T-helper 2 cell treated with Interferon-gamma antibody and Interleukin-4, amounts not matched to agents 5 μg/mL and 100 μg/mL, for 36 hours (primary cell): ENCODE data around the gene LDB3.
A peak's percentile ranks its signal among the peaks of the same experiment; 100 is the strongest.

ENCODE experiments used
- DNase-seq: peaks from one replicate; pipeline ENCODE4 v3.0.0; 2021; ENCODE audit warnings: low spot score
- H3K27ac Mint-ChIP-seq: one replicate; pipeline ENCODE4 v1.8.0; 2021; ENCODE audit warnings: mild to moderate bottlenecking, mixed read lengths
- H3K27me3 Mint-ChIP-seq: one replicate; pipeline ENCODE4 v1.8.0; 2021; ENCODE audit warnings: low read depth, mixed read lengths
- H3K36me3 Mint-ChIP-seq: one replicate; pipeline ENCODE4 v1.8.0; 2021; ENCODE audit warnings: low read depth, mixed read lengths
- H3K4me1 Mint-ChIP-seq: one replicate; pipeline ENCODE4 v1.8.0; 2021; ENCODE audit warnings: low read depth, mixed read lengths
- H3K4me3 Mint-ChIP-seq: one replicate; pipeline ENCODE4 v1.8.0; 2022; ENCODE audit warnings: mild to moderate bottlenecking, moderate library complexity, mixed read lengths
- H3K9me3 Mint-ChIP-seq: one replicate; pipeline ENCODE4 v1.8.0; 2021; ENCODE audit warnings: mixed read lengths

Gene LDB3

DNA sequence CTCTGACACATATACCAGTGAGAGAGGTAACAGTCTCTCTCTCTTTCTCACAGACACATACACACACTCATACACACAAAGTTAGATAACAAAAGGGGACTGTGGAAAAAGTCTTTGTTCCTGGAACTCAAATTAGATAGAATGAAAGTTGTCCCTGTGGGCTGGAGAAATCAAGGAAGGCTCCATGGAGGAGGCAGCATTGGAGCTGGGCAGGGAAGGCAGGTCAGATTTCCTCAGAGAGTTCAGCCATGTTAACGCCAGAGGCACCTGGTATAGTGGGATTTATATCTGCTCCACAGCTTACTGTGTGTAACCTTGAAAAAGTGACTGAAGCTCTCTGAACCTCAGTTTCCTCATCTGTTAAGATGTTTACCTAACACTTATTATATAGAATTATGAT, 38.7 kb downstream of the LDB3 start:
- H3K27ac Mint-ChIP-seq: no peak overlapping the region
- H3K27me3 Mint-ChIP-seq: no peaks in the 10 kb centered on the region
- no peak for DNase-seq
- no peaks in the 10 kb centered on the region for H3K9me3 Mint-ChIP-seq
- H3K36me3 Mint-ChIP-seq: no peaks in the 10 kb centered on the region
- H3K4me3 Mint-ChIP-seq: no peak overlapping the region
- H3K4me1 Mint-ChIP-seq: peaks cover 6% of the 10 kb centered on the region

DNA sequence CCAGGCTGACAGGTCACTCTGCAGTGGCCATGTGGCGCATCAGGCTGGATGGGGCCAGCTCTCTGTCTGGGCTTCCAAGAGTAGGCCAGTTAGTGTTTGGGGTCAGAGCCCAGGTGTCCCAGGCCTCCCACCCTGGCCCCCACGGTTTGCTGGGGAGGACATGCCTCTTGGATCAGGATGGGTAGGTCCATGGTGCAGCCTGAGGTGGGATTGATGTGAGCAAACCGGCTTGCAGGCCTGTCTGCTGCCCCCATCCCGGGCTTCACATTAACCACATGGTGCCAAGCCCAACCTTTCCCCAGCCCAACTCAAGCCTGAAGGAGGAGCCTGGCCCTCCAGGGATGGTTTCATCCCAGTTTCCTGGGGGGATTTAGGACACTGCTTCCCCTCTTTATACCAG, 39.2 kb downstream of the LDB3 start:
- H3K4me1 Mint-ChIP-seq: peaks cover 8% of the 10 kb centered on the region
- H3K4me3 Mint-ChIP-seq: no peak overlapping the region
- no peaks in the 10 kb centered on the region for H3K27me3 Mint-ChIP-seq
- no peak overlapping the region for H3K27ac Mint-ChIP-seq
- H3K9me3 Mint-ChIP-seq: no peaks in the 10 kb centered on the region
- DNase-seq: no peak
- H3K36me3 Mint-ChIP-seq: no peaks in the 10 kb centered on the region

DNA sequence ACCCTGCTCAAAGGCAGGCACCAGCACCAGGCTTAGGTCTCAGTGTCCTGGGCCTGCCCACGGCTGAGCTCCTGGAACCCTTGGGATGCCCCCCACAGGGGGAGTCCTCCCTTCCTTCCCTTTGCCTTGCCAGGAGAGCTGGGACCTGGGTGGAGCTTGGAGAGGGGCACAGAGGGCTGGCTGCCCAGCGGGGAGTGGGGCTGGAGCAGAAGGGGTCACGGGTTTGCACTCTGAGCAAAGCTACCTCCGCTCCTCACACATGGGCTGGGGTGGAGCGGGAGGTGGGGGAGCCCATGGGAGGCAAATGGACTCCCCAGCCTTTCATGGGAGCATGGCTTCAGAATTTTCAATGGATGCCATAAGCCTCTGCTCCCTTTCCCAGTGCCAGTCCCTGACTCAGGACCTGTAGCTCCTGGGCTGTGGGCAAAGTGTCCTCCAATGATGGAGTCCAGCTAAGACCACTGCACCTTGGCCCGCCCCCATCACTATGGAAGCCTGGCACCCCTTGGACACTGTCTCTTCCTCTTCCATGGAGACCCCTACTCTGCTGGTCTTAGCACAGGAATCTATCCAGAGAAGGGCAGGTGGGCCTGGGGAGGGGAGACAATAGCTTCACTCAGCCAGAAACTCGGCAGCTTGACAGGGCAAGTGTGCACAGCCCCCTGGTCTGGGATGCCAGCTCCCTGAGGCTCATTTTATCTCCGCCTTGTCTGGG, 39.9 kb downstream of the LDB3 start:
- H3K27me3 Mint-ChIP-seq: no peaks in the 10 kb centered on the region
- H3K4me1 Mint-ChIP-seq: peaks cover 8% of the 10 kb centered on the region
- H3K4me3 Mint-ChIP-seq: no peak overlapping the region
- no peak overlapping the region for H3K27ac Mint-ChIP-seq
- no peak for DNase-seq
- H3K9me3 Mint-ChIP-seq: no peaks in the 10 kb centered on the region
- H3K36me3 Mint-ChIP-seq: no peaks in the 10 kb centered on the region

DNA sequence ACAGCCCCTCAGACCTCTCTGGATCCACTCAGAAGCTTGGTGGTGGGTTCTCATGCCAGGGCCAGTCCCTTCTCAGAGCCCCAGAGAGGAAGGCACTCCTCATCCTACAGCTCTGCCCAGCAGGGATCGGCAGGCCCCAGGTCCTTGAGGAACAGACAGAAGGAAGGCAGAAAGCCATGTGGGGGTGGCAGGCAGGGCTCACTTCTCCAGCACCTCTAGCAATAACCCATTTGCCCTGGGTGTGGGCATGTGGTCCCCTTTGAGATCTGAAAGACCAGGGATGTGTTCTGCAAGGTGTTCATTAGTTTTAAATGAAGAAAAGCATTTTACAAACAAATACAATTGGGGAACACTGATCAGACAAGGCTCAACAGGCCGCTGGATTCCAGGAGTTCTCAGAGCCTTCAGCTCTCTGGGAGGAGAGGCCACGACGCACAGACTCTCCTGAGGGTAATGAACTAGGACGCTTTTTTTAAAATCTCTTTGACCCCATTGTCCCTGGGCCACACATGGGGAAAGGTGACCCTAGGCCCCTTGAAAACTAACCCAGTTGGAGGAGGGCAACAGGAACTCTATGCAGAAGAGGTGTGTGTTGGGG, 40.6 kb downstream of the LDB3 start:
- Mint-ChIP-seq H3K36me3 (no peaks in the 10 kb centered on the region), H3K27me3 (no peaks in the 10 kb centered on the region), H3K4me1 (peaks cover 8% of the 10 kb centered on the region), H3K9me3 (no peaks in the 10 kb centered on the region), H3K4me3 (no peak overlapping the region), H3K27ac (no peak overlapping the region)
- no peak for DNase-seq

DNA sequence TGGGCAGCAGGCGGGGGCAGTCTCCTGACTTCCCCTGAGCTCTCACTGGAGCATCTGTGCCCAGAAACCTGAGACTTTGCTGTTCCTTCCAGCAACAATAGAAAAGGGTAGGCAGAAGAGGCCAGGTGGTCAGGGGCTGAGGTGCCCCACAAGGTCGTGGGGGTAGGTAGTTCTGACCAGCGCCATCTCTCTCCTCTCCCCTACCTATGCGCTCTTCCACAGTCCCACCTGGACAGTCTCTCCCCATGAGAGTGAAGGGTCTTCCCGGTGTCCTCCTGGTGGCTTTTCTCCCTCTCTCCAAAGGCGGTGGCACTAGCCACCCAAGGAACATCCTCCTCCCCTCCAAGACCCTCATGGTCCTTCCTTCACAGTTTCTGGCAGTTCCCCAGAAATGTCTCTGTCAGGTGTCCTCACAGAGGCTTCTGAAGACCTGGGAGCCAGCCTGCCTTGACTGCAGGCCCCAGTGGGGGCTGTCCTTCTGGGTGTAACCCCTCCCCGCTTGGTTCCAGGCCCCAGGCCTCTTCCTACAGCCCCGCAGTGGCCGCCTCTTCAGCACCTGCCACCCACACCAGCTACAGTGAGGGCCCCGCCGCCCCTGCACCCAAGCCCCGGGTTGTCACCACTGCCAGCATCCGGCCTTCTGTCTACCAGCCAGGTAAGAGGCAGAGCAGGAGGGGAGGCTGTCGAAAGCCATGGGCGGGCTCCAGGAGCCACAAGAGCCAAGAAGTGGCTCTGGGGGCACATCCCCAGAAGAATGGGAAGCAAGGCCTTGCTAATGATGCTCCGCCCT, 41.3 kb downstream of the LDB3 start:
- H3K27me3 Mint-ChIP-seq: no peaks in the 10 kb centered on the region
- peak overlapping the region; percentile 88 for H3K4me3 Mint-ChIP-seq
- peaks cover 8% of the 10 kb centered on the region for H3K4me1 Mint-ChIP-seq
- H3K9me3 Mint-ChIP-seq: no peaks in the 10 kb centered on the region
- DNase-seq: no peak
- H3K36me3 Mint-ChIP-seq: no peaks in the 10 kb centered on the region
- peak overlapping the region; percentile 82 for H3K27ac Mint-ChIP-seq

DNA sequence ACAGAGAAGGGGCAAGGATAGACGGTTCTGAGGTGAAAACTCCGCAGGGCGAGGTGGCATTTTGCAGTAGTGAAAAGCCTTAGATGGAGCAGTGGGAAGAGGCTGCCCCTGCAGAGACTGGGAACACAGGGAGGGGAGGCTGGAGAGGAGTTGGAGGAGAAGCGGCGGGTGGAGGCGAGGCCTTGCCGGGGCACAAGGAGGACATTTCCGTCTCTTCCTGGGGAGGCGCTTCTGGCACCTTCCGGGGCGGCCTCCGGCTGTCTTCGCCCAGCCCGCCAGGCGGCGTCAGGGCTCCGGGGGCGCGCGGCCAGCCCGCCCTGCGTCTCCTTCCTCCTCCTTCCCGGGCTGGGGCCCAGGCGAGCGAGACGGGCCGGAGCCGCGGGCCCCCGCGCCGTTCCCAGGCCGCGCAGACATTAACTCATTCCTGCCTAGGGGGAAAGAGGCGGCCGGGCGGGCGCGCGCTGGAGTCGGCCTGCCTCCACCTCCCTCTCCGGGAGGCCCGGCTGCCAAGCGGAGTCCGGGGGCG, 42.7 kb downstream of the LDB3 start:
- Mint-ChIP-seq H3K27ac (peak overlapping the region; percentile 96), H3K4me1 (peaks cover 8% of the 10 kb centered on the region), H3K9me3 (no peaks in the 10 kb centered on the region), H3K27me3 (no peaks in the 10 kb centered on the region), H3K4me3 (peak overlapping the region; percentile 88), H3K36me3 (no peaks in the 10 kb centered on the region)
- peak; percentile 85 for DNase-seq

DNA sequence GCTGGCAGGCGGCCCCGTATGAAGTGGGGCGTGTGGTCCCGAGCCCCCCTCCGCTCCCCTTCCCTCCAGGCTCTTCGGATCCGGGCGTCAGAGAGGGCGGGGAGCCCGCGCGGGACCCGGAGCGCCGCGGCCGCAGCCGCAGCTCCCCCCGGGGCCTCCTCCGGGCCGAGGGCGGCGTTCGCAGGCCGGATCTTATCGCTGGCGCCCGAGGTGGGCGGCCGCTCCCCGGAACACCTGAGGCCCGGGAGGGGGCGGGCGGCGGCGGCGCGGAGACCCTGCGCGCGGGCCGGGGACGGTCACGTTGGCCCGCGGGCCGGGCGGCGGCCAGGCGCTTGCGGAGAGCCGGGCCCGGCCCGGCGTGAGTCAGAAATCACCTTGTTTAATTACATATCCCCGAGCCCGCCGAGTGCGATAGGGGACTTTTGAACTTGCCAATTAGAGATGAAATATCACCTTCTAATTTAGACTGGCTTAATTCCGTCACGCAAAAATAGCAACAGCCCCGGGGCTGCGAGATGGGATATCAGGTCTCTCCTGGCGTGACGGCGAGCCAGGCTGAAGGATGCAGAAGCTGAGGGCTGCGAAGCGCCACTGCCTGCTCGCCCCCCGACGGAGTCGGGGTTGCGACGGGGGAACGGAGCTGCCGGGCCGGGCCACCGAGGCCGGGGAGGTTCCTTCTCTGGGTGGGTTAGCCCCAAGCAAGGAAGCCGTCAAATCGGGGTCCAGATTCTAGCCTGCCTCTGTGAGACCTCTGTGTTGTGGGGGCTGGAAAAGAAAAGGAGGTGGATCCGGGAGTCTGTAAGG, 43.4 kb downstream of the LDB3 start:
- Mint-ChIP-seq H3K36me3 (no peaks in the 10 kb centered on the region), H3K4me3 (peak overlapping the region; percentile 85), H3K27me3 (no peaks in the 10 kb centered on the region), H3K4me1 (peaks cover 8% of the 10 kb centered on the region), H3K9me3 (no peaks in the 10 kb centered on the region), H3K27ac (peak overlapping the region; percentile 82)
- peak; percentile 62 for DNase-seq

DNA sequence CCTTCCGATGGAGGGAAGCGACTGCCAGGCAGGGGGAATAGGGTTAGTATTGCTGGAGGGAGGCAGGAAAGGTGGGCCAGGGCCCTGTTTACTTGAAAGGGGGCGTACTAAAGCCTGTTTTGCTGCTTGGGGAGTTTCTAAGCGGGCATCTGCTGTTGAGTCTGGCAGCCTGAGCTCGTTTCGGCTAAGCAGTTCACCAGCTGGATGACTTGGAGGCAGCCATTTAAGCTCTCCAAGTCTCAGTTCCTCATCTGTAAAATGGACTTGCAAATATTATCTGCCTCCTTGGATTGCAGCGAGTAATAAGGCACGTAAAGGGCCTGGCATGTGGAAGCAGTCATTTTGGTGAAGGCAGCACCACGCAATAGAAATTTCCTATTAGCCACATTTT, 44.0 kb downstream of the LDB3 start:
- H3K27ac Mint-ChIP-seq: peak overlapping the region; percentile 82
- H3K27me3 Mint-ChIP-seq: no peaks in the 10 kb centered on the region
- peak overlapping the region; percentile 85 for H3K4me3 Mint-ChIP-seq
- DNase-seq: no peak
- H3K9me3 Mint-ChIP-seq: no peaks in the 10 kb centered on the region
- no peaks in the 10 kb centered on the region for H3K36me3 Mint-ChIP-seq
- H3K4me1 Mint-ChIP-seq: peaks cover 8% of the 10 kb centered on the region

DNA sequence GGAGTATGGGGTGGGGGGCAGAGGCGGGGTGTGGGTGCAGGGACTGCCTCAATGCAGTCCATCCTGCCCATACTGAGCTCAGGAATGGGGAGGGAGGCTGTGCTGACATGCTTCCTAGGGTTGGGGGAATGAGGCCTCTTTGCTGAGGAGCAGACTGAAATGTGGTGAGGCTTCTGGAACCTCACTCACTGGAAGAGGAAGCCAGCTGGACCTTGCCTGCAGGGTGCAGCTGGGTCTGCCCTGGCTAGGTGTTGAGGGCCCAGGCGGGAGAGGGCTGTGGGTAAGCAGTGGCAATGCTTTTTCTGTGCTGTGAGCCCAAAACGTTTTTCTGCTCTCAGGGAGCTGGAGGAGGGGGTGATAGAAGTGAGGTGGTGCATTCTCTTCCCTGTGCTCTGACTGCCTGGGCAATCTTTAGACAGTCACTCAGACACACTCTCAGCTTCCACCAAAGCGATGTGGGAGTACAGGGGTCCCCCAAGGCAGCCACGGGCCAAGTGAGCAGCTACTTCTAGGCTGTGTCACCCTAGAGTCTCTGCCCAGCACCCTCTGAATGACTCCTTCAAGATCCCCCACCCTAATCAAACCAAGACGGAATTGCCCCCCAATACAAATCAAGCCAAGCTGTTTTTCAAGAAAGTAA, 47.0 kb downstream of the LDB3 start:
- Mint-ChIP-seq H3K4me3 (no peak overlapping the region), H3K4me1 (peaks cover 8% of the 10 kb centered on the region), H3K36me3 (no peaks in the 10 kb centered on the region), H3K9me3 (no peaks in the 10 kb centered on the region), H3K27me3 (no peaks in the 10 kb centered on the region), H3K27ac (no peak overlapping the region)
- DNase-seq: no peak

DNA sequence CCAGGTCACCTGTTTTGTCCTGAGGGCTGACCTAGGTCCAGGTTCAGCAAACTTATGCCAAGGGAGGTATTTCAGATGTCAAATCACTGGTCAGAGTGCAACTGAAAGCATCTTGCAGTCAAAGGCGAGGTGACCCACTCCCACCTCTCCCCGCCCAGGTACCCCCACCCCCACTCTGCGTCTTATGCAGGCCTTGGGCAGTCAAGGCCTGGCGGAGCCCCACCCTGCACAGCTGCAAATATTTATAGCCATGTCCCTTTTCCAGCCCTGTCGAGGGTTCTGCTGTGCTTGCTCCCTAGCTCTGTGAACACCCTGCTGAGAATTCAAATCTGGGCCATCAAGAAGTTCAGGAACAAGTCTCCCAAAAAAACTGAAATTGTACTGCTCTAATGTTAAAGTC, 47.5 kb downstream of the LDB3 start:
- no peak overlapping the region for H3K4me3 Mint-ChIP-seq
- H3K36me3 Mint-ChIP-seq: no peaks in the 10 kb centered on the region
- no peak overlapping the region for H3K27ac Mint-ChIP-seq
- peaks cover 4% of the 10 kb centered on the region for H3K4me1 Mint-ChIP-seq
- DNase-seq: no peak
- no peaks in the 10 kb centered on the region for H3K9me3 Mint-ChIP-seq
- peaks cover 5% of the 10 kb centered on the region for H3K27me3 Mint-ChIP-seq

DNA sequence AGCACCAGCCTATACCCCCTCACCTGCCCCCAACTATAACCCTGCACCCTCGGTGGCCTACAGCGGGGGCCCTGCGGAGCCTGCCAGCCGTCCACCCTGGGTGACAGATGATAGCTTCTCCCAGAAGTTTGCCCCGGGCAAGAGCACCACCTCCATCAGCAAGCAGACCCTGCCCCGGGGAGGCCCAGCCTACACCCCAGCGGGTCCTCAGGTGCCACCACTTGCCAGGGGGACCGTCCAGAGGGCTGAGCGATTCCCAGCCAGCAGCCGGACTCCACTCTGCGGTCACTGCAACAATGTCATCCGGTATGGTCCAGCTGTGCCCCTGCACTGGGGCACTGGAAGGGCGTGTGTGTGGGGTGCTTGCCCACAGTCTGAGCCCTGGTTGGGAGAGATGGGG, 48.2 kb downstream of the LDB3 start:
- DNase-seq: no peak
- no peak overlapping the region for H3K27ac Mint-ChIP-seq
- peaks cover 2% of the 10 kb centered on the region for H3K4me1 Mint-ChIP-seq

DNA sequence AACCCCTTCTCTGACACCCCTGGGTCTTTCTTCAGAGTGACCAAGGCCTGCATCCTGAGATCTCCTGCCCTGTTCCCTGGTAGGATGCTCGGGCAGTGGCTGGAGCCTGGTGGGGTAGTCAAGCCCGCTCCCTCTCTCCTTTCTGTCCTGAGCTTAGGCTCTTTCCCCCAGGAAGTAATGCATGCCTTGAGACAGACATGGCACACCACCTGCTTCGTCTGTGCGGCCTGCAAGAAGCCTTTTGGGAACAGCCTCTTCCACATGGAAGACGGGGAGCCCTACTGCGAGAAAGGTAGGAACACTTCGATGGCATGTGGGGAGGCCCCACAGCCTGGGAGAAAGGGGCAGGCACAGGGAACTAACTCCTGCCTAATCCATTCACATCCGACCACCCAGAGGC, 50.2 kb downstream of the LDB3 start:
- Mint-ChIP-seq H3K36me3 (no peaks in the 10 kb centered on the region), H3K4me1 (peaks cover 6% of the 10 kb centered on the region), H3K4me3 (no peak overlapping the region), H3K9me3 (no peaks in the 10 kb centered on the region), H3K27me3 (peaks cover 12% of the 10 kb centered on the region), H3K27ac (no peak overlapping the region)
- no peak for DNase-seq

More for the DNA sequence above, 48.2 kb downstream of the LDB3 start:
- Mint-ChIP-seq H3K27me3 (peaks cover 9% of the 10 kb centered on the region), H3K9me3 (no peaks in the 10 kb centered on the region), H3K4me3 (no peak overlapping the region), H3K36me3 (no peaks in the 10 kb centered on the region)

DNA sequence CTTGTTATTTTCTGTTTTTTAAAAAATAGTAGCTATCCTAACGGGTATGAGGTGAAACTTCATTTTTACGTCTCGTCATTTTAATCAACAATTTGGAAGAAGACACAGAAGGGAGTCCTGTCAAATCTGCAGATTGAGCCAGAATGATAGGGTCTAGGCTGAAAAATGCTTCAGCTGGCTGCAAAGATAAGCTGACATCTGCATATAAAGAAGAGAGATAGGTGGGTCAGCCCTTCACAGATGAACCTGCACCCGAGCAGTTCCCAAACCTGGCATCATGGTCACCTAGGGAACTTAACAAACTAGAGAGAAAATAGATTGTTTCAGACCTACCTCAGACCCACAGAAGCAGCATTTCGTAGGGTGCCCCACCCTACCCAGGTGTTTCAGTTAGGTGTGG, 52.9 kb downstream of the LDB3 start:
- no peak for DNase-seq
- Mint-ChIP-seq H3K27ac (no peak overlapping the region), H3K27me3 (peaks cover 16% of the 10 kb centered on the region), H3K36me3 (no peaks in the 10 kb centered on the region), H3K4me3 (no peak overlapping the region), H3K4me1 (peaks cover 7% of the 10 kb centered on the region), H3K9me3 (no peaks in the 10 kb centered on the region)
